ENCODE data around the gene PCP4L1.
"Not testable (repeated sequence)": the region's sequence is repeated elsewhere in the genome, so short reads cannot be mapped to it uniquely, and the experiment has no call there.

The PCP4L1 gene

DNA sequence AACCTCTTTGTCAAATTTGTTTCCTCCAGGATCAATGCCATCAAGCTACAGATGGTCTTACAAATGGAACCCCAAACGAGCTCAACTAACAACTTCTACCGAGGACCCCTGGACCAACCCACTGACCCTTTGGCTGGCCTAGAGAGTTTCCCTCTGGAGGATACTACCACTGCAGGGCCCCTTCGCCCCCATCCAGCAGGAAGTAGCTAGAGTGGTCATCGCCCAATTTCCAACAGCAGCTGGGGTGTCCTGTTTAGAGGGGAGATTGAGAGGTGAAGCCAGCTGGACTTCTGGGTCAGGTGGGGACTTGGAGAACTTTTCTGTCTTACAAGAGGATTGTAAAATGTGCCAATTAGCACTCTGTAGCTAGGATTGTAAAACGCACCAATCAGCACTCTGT is 1.4 kb upstream of the PCP4L1 start:
- not testable (repeated sequence) for H3K9me3 ChIP-seq (replicated peaks; ENCODE audit: insufficient read depth, low read length); DNase-seq; H3F3A ChIP-seq (ENCODE audit: insufficient read depth, low read length); H4K20me1 ChIP-seq (ENCODE audit: insufficient read depth, low read length); H3K9me2 ChIP-seq (replicated peaks; ENCODE audit: insufficient read depth, low read length); H3K9ac ChIP-seq (ENCODE audit: low read length); H3K79me2 ChIP-seq (ENCODE audit: low read length); H2AFZ ChIP-seq (ENCODE audit: low read length); H3K4me3 ChIP-seq (ENCODE audit: low read length); H3K36me3 ChIP-seq (replicated peaks; ENCODE audit: insufficient read depth, low read length); H3K27ac ChIP-seq (ENCODE audit: low read length); H3K4me2 ChIP-seq (ENCODE audit: low read depth, low read length); H3K27me3 ChIP-seq (replicated peaks; ENCODE audit: insufficient read depth, low read length)
- H3K4me1 ChIP-seq (ENCODE audit: low read length): peaks cover 14% of the 10 kb centered on the region

DNA sequence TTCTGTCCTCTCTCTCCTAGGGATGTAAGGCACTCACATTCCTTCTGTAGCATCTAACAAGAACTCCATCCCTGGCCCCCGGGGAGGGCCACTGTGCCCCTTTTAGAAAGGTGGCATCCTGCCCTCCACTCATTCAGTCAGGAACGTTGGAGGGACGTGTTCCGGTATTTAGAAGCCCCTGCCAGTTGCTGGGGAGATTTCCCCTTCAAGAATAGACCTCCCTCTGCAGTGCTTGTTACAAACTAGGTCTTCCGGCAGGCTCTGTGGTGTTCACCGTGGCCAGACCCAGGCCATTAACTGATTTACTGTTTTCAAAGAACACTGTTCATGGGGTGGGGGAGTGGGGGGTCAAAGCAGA is 779 bp downstream of the PCP4L1 start:
- Histone ChIP-seq H3K27me3 (replicated peaks; ENCODE audit: insufficient read depth, low read length) (peaks cover 4% of the 10 kb centered on the region; the same call in 1 of the 2 replicates), H3K4me1 (ENCODE audit: low read length) (peaks cover 14% of the 10 kb centered on the region), H3K9me2 (replicated peaks; ENCODE audit: insufficient read depth, low read length) (no peaks in the 10 kb centered on the region), H4K20me1 (ENCODE audit: insufficient read depth, low read length) (no peaks in the 10 kb centered on the region), H2AFZ (ENCODE audit: low read length) (no peak overlapping the region), H3K4me3 (ENCODE audit: low read length) (no peak overlapping the region), H3K36me3 (replicated peaks; ENCODE audit: insufficient read depth, low read length) (no peaks in the 10 kb centered on the region), H3K9ac (ENCODE audit: low read length) (no peak overlapping the region), H3K79me2 (ENCODE audit: low read length) (no peaks in the 10 kb centered on the region), H3K27ac (ENCODE audit: low read length) (no peak overlapping the region), H3K9me3 (replicated peaks; ENCODE audit: insufficient read depth, low read length) (no peaks in the 10 kb centered on the region), H3F3A (ENCODE audit: insufficient read depth, low read length) (no peaks in the 10 kb centered on the region), H3K4me2 (ENCODE audit: low read depth, low read length) (no peak overlapping the region)
- no peak for DNase-seq
- no peak for TF ChIP-seq CTCF (IDR thresholded peaks at IDR 0.05; ENCODE audit: low read length)
- no peak for TF ChIP-seq EZH2 (optimal IDR thresholded peaks at IDR 0.05; ENCODE audit: low read depth, low read length)
- no peak for TF ChIP-seq EZH2phosphoT487 (IDR thresholded peaks at IDR 0.05; ENCODE audit: low read length)

DNA sequence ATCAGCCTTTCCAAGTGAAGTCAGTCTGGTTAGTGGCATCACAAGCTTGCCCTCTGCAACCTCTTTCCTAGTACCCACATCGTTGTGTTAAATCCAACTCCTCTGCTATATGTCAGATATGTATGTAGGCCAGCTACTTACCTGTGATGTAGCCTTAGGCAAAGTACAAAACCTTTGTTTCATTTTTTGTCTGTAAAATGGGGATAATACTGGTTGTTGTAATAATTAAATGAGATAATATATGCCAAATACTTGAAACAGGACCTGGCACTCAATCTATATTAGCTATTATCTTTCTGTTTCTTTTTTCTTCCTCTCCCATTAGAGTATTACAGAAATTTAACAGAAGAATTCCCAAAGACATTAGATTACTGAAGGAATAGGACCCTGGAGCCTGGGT is 1.2 kb downstream of the PCP4L1 start:
- H3K9ac ChIP-seq (ENCODE audit: low read length): no peak overlapping the region
- no peaks in the 10 kb centered on the region for H3K9me2 ChIP-seq (replicated peaks; ENCODE audit: insufficient read depth, low read length)
- no peaks in the 10 kb centered on the region for H3F3A ChIP-seq (ENCODE audit: insufficient read depth, low read length)
- H3K4me1 ChIP-seq (ENCODE audit: low read length): peaks cover 14% of the 10 kb centered on the region
- no peaks in the 10 kb centered on the region for H3K36me3 ChIP-seq (replicated peaks; ENCODE audit: insufficient read depth, low read length)
- H2AFZ ChIP-seq (ENCODE audit: low read length): no peak overlapping the region
- no peaks in the 10 kb centered on the region for H3K79me2 ChIP-seq (ENCODE audit: low read length)
- TF ChIP-seq EZH2phosphoT487 (IDR thresholded peaks at IDR 0.05; ENCODE audit: low read length): no peak
- no peak for TF ChIP-seq EZH2 (optimal IDR thresholded peaks at IDR 0.05; ENCODE audit: low read depth, low read length)
- H4K20me1 ChIP-seq (ENCODE audit: insufficient read depth, low read length): no peaks in the 10 kb centered on the region
- H3K4me2 ChIP-seq (ENCODE audit: low read depth, low read length): no peak overlapping the region
- H3K27me3 ChIP-seq (replicated peaks; ENCODE audit: insufficient read depth, low read length): peaks cover 4% of the 10 kb centered on the region; the same call in 1 of the 2 replicates
- H3K9me3 ChIP-seq (replicated peaks; ENCODE audit: insufficient read depth, low read length): no peaks in the 10 kb centered on the region
- H3K4me3 ChIP-seq (ENCODE audit: low read length): no peak overlapping the region
- no peak overlapping the region for H3K27ac ChIP-seq (ENCODE audit: low read length)
- DNase-seq: no peak

DNA sequence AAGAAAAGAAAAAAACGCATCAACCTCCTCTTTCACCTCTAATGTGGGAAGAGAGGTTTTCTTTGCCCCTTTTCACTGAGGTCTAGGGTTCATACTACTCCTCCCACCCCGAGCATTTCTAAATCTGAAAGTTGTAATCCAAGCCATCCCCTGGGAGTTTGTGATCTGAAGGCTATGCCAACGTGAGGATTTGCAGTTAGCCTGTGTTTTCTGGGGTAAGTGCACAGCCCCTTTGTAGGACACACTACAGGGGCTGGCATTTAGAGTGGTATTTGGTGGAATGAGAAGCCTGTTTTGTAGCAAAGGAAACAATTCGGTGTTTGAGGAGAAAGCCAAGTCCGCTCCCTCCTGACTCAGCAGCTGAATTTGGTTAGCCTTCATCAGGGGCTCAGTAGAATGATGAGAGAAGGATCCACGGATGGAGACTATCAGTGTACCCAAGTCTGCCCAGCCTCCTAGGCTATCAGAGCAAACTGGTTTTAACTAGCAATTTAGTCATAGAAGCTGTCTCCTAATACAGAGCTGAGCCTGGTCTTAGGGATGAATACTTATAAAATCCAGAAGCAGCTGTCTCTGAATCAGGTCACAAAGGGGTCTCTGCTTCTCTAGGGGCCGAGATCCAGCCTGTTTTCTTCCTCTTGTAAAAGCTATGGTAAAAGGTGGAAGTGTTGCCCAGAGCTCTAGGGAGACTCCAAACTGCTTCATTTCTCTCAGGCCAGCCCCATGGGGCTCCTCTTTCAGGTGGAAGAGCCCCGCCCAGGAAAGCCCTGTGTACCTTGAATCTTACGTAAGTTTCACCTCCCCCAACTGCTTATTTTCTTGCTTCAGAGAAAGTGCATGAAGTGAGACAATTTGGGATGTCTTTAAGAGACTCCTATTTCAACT is 2.1 kb downstream of the PCP4L1 start:
- no peak for TF ChIP-seq EZH2 (optimal IDR thresholded peaks at IDR 0.05; ENCODE audit: low read depth, low read length)
- TF ChIP-seq CTCF (IDR thresholded peaks at IDR 0.05; ENCODE audit: low read length): no peak
- peak; percentile 27 for DNase-seq

More for the DNA sequence above, 2.1 kb downstream of the PCP4L1 start:
- Histone ChIP-seq H3K36me3 (replicated peaks; ENCODE audit: insufficient read depth, low read length) (no peaks in the 10 kb centered on the region), H3K4me3 (ENCODE audit: low read length) (no peak overlapping the region), H3K4me2 (ENCODE audit: low read depth, low read length) (peak overlapping the region; percentile 10; the same call in 1 of the 2 replicates), H3K79me2 (ENCODE audit: low read length) (no peaks in the 10 kb centered on the region), H3K27ac (ENCODE audit: low read length) (no peak overlapping the region), H3K4me1 (ENCODE audit: low read length) (peaks cover 14% of the 10 kb centered on the region), H3K9me2 (replicated peaks; ENCODE audit: insufficient read depth, low read length) (no peaks in the 10 kb centered on the region), H2AFZ (ENCODE audit: low read length) (peak overlapping the region; percentile 18; the same call in 1 of the 2 replicates), H3K27me3 (replicated peaks; ENCODE audit: insufficient read depth, low read length) (peaks cover 4% of the 10 kb centered on the region; the same call in 1 of the 2 replicates), H3K9me3 (replicated peaks; ENCODE audit: insufficient read depth, low read length) (no peaks in the 10 kb centered on the region), H3K9ac (ENCODE audit: low read length) (no peak overlapping the region; the same call in 1 of the 2 replicates), H4K20me1 (ENCODE audit: insufficient read depth, low read length) (no peaks in the 10 kb centered on the region), H3F3A (ENCODE audit: insufficient read depth, low read length) (no peaks in the 10 kb centered on the region)

All from MM.1S (cell line).